ENCODE results near the gene CEACAM21. TPM values are rescaled to one million over a fixed set of nuclear protein-coding genes. Genes with fewer than 3 reads are reported as not detected.

Gene CEACAM21
- total RNA-seq, 2 donors from 2014 or later = 24.7 to 40.7 TPM

DNA sequence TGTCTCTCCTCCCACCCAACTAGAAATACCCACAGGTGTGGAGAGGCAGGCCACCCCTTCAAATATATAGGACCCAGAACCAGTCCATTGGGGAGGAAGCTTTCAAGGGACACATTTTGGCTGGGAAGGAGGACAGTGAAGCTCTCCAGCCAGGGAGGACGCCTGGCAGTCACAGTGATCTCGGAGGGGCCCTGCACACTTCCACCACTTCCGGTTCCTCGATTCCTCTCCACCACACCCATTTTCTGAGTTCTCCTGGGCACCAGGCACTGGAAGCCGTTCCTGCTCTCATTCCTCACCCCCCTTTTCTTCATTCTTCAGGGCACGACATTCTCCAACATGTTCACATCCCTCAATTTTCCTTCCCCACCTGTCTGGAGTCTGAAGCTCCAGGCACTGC lies 30.4 kb upstream of the CEACAM21 start:
- DNase-seq (ENCODE audit: low spot score in 2 of 2) (no peak), ATAC-seq (no peak)
- peak overlapping the region; percentile 95 to 98 for H3K27ac Mint-ChIP-seq
- peaks cover 5 to 13% of the 10 kb centered on the region in 2 donors for H3K36me3 Mint-ChIP-seq
- H3K9me3 Mint-ChIP-seq = no peaks in the 10 kb centered on the region

DNA sequence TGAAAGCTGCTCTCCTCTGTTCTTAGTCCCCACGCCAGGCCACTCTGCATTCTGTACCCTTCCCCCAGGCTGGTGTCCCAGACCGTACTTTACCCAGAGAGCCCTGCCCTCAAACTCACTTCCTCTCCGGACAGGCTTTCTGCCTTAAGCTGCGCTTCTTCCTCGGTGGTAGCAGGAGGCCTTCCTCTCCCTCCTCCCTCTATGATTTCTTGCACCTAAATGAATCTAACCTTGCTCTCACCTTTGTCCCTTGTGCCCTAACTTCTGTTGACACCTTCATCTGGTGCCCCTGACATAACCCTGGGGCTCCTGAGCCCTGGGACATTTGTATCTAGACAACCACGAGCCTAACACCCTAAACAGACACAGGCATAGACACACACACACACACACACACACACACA lies 29.6 kb upstream of the CEACAM21 start:
- H3K9me3 Mint-ChIP-seq = no peaks in the 10 kb centered on the region
- no peak for DNase-seq (ENCODE audit: low spot score in 2 of 2)

GRCh38 chr19:41546961-41547360 lies 29.0 kb upstream of the CEACAM21 start:
- Mint-ChIP-seq H3K36me3 (peaks cover 15 to 27% of the 10 kb centered on the region in 2 donors), H3K9me3 (no peaks in the 10 kb centered on the region), H3K27ac (peak overlapping the region; percentile 95 to 99)
- DNase-seq (ENCODE audit: low spot score in 2 of 2) (no peak), ATAC-seq (no peak)

More for the DNA sequence above, 29.6 kb upstream of the CEACAM21 start:
- H3K36me3 Mint-ChIP-seq = peaks cover 10 to 21% of the 10 kb centered on the region in 2 donors
- peak in 1 of 2 donors; percentile 30 for ATAC-seq
- H3K27ac Mint-ChIP-seq = peak overlapping the region; percentile 95 to 98

DNA sequence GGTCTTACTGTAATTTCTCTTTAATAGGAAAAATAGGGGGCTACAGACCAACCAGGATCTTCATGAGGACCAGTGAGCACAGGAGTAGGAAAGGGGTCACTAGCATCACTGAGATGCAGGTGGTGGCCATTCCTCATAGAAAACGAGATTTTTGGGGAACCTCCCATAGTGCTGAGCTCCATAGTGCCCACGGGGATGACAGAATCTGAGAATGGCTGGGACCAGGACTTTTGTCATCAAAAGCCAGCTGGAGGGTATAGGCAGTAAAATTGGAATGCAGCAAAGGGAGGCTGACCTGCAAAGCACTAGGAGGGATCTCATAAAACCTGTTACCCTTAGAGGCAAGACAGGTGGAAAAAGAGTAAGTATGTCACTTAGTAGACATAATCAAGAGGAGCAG lies 28.4 kb upstream of the CEACAM21 start:
- peak overlapping the region; percentile 95 to 99 for H3K27ac Mint-ChIP-seq
- DNase-seq (ENCODE audit: low spot score in 2 of 2) (no peak), ATAC-seq (no peak)
- H3K36me3 Mint-ChIP-seq = peaks cover 20 to 33% of the 10 kb centered on the region in 2 donors
- no peaks in the 10 kb centered on the region for H3K9me3 Mint-ChIP-seq

- peak overlapping the region; percentile 95 to 99 for H3K27ac Mint-ChIP-seq
- H3K9me3 Mint-ChIP-seq = no peaks in the 10 kb centered on the region
- DNase-seq (ENCODE audit: low spot score in 2 of 2) (no peak), ATAC-seq (no peak)
- H3K36me3 Mint-ChIP-seq = peaks cover 25 to 36% of the 10 kb centered on the region in 2 donors
Observed at GRCh38 chr19:41548047-41548446, 27.9 kb upstream of the CEACAM21 start.

GRCh38 chr19:41548954-41549688 lies 26.8 kb upstream of the CEACAM21 start:
- peaks cover 36 to 46% of the 10 kb centered on the region in 2 donors for H3K36me3 Mint-ChIP-seq
- ATAC-seq (peak; percentile 80 to 81), DNase-seq (ENCODE audit: low spot score in 2 of 2) (peak; percentile 68 to 84)
- peak overlapping the region; percentile 95 to 99 for H3K27ac Mint-ChIP-seq
- H3K9me3 Mint-ChIP-seq = no peaks in the 10 kb centered on the region

DNA sequence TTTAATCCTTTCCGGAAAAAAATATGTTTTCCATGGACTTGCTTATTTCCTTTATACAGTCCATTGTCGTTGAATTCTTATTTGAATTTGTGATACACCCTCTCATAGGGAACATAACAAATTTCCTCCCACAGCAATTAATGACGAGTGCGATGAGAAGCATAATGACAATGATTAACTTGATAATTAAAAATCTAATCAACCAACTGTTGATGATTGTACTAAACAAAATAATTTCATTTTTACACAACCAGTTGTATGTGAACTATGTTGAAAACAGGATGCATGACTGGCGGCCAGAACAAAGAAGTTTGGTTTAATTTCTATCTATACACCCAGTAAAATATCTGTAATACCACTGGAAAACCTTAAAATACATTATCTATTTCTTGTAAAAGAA lies 26.1 kb upstream of the CEACAM21 start:
- DNase-seq (ENCODE audit: low spot score in 2 of 2) = no peak
- H3K9me3 Mint-ChIP-seq = no peaks in the 10 kb centered on the region
- H3K27ac Mint-ChIP-seq = peak overlapping the region; percentile 95 to 99
- peaks cover 38 to 51% of the 10 kb centered on the region in 2 donors for H3K36me3 Mint-ChIP-seq
- no peak for ATAC-seq

- H3K36me3 Mint-ChIP-seq = peaks cover 44 to 64% of the 10 kb centered on the region in 2 donors
- peak overlapping the region; percentile 95 to 99 for H3K27ac Mint-ChIP-seq
- H3K9me3 Mint-ChIP-seq = no peaks in the 10 kb centered on the region
- ATAC-seq = no peak
- DNase-seq (ENCODE audit: low spot score in 2 of 2) = no peak
Observed at GRCh38 chr19:41551212-41551610, 24.8 kb upstream of the CEACAM21 start.

DNA sequence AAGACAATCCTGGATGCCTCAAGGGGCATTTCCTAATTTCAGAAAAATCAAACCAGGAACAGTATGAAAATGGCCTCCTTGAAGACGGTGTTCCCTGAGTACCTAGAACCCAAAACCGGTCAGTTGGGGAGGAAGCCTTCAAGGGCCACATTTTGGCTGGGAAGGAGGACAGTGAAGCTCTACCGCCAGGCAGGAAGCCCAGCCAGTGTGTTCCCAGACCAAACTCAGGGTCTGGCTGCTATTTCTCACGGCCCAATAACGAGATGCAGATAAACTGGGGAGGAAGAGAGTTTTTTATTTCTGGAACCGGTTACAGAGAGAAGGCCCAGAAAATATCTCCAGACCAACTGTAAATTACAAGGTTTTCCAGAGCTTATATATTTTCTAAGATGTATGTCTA lies 24.3 kb upstream of the CEACAM21 start:
- Mint-ChIP-seq H3K9me3 (no peaks in the 10 kb centered on the region), H3K27ac (peak overlapping the region; percentile 95 to 99), H3K36me3 (peaks cover 44 to 68% of the 10 kb centered on the region in 2 donors)
- ATAC-seq (no peak), DNase-seq (ENCODE audit: low spot score in 2 of 2) (no peak)

DNA sequence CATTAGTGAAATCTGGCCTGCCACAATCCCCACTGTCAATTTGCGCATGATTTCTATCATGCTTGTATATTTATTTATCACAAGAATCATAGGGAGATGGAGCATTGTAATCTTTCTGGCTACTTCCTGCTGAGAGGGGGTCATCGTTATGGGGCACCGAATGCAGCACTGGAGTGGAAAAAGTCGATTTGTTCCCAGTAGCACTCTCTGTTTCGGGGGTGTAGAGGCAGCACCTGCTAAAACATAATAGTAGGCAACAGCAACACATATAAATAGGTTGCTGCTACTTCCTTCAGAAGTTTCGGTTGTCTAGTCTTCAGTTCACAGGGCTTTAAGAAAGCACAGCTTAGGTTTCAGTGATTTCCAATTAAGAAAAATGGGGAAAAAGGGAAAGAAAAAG lies 23.4 kb upstream of the CEACAM21 start:
- DNase-seq (ENCODE audit: low spot score in 2 of 2) = no peak
- peaks cover 44 to 73% of the 10 kb centered on the region in 2 donors for H3K36me3 Mint-ChIP-seq
- peak in 1 of 2 donors; percentile 23 for ATAC-seq
- no peaks in the 10 kb centered on the region for H3K9me3 Mint-ChIP-seq
- peak overlapping the region; percentile 95 to 99 for H3K27ac Mint-ChIP-seq

DNA sequence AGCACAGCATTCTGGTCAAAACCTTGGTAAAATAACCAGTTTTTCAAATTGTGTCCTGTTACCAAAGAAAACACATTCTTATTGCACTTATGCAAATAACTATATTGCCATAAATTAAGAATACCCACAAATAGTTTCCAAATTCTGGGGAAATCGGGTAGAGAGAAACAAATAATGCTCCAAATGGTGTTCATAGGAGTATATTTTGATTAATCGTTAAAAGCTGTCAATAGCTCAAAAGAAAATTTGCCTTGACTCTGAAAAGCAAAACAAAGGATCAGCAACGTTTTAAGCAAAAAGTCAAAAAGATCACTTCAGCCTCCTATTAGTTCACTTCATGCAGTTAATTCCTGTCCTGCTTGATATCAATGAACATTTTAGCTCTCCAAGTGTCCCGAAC lies 22.2 kb upstream of the CEACAM21 start:
- ATAC-seq (no peak), DNase-seq (ENCODE audit: low spot score in 2 of 2) (no peak)
- no peaks in the 10 kb centered on the region for H3K9me3 Mint-ChIP-seq
- peaks cover 44 to 73% of the 10 kb centered on the region in 2 donors for H3K36me3 Mint-ChIP-seq
- H3K27ac Mint-ChIP-seq = peak overlapping the region; percentile 95

- no peak for DNase-seq (ENCODE audit: low spot score in 2 of 2)
- Mint-ChIP-seq H3K36me3 (peaks cover 39 to 65% of the 10 kb centered on the region in 2 donors), H3K9me3 (no peaks in the 10 kb centered on the region), H3K27ac (peak overlapping the region; percentile 45 to 95)
- ATAC-seq = peak; percentile 46 to 50
Observed at GRCh38 chr19:41554907-41555306, 21.1 kb upstream of the CEACAM21 start.

GRCh38 chr19:41555748-41556147 lies 20.2 kb upstream of the CEACAM21 start:
- no peak for DNase-seq (ENCODE audit: low spot score in 2 of 2)
- ATAC-seq = no peak
- Mint-ChIP-seq H3K27ac (peak overlapping the region; percentile 40 to 95), H3K36me3 (peaks cover 39 to 58% of the 10 kb centered on the region in 2 donors), H3K9me3 (no peaks in the 10 kb centered on the region)

- Mint-ChIP-seq H3K9me3 (no peaks in the 10 kb centered on the region), H3K36me3 (no peaks in the 10 kb centered on the region), H3K27ac (peak overlapping the region; percentile 73 to 92)
- ATAC-seq (peak; percentile 85 to 87), DNase-seq (ENCODE audit: low spot score in 2 of 2) (no peak)
Observed at GRCh38 chr19:41563854-41564514, 12.0 kb upstream of the CEACAM21 start.

DNA sequence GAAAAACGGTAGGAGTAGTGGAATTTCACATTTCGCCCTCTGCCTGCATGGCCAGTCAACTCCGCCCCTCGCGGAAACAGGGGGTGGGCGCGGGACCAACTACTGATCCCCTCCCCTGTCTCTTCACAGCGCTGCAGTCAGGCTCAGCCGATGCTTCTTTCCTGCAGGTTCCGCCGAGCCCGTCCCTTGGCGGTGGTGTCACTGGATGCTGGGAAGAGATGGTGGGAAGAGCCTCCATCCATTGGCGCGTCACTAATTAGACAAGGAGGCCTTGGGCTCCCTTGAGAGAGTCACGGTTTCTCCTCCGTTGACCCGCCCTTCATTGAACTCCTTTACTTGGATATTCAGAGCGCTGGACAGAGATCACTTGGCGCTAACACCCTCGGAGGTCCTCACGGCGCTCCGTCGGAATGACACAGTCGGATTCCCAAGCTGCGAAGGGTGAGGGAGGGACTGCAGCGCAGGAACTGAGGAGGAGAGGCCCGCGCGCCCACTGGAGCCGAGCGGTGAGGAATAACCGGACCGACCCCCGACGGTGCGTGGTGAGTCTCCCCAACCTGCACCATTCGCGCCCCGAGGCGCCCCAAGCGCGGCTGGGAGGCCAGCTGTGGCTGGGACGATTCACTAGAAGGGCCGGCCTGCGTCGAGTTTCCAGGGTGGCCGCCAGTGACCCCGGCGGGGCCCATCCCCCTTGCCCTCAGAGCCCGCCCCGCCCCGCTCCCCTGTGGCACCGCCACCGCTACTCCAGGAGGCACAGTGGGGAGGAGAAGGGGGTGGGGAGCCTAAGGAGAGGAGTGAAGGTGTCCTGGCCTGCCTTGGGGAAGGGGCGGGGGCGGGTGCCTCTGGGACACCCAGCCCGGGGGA lies 11.2 kb upstream of the CEACAM21 start:
- Mint-ChIP-seq H3K27ac (peak overlapping the region; percentile 73 to 92), H3K36me3 (no peaks in the 10 kb centered on the region)
- peak in 1 of 2 donors; percentile 4 for ATAC-seq

DNA sequence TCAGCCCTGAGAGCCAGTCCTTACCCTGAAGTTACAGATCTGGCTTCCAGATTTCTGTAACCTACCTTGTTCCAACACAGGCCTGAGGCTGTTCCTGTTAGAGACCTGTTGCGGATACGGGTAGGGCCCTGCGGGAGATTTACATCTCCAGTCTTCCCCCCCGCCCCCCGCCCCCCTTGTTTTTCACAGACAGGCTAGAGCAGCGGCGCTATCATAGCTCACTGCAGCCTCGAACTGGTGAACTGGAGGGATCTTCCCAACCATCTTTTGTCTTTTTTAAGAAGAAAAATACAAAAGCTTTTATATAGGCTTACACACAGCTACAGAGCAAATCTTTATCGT lies 10.6 kb upstream of the CEACAM21 start:
- Mint-ChIP-seq H3K27ac (peak overlapping the region in 1 of 2 donors; percentile 25), H3K36me3 (no peaks in the 10 kb centered on the region), H3K9me3 (no peaks in the 10 kb centered on the region)
- DNase-seq (ENCODE audit: low spot score in 2 of 2) = no peak
- peak in 1 of 2 donors; percentile 2 for ATAC-seq

More for the DNA sequence above, 11.2 kb upstream of the CEACAM21 start:
- H3K9me3 Mint-ChIP-seq = no peaks in the 10 kb centered on the region
- no peak for DNase-seq (ENCODE audit: low spot score in 2 of 2)

- Mint-ChIP-seq H3K27ac (no peak overlapping the region), H3K36me3 (no peaks in the 10 kb centered on the region), H3K9me3 (no peaks in the 10 kb centered on the region)
- ATAC-seq (no peak), DNase-seq (ENCODE audit: low spot score in 2 of 2) (no peak)
Observed at GRCh38 chr19:41566001-41566400, 10.0 kb upstream of the CEACAM21 start.
